ENCODE measurements around the gene NEURL1B. TPM values are rescaled to one million over a fixed set of nuclear protein-coding genes. Genes with fewer than 3 reads are reported as not detected.

NEURL1B gene
- polyA plus RNA-seq, 1 of the 3 experiments (the other 2 are of a cell fraction), result 2.8 TPM

GRCh38 chr5:172697123-172698121, 56.4 kb downstream of the NEURL1B start:
- H3F3A ChIP-seq (replicated peaks; ENCODE audit: insufficient read depth), result no peaks in the 10 kb centered on the region
- peaks cover 0 to 20% of the 10 kb centered on the region in 2 experiments; a peak in 2 of 4 replicates for H3K4me1 ChIP-seq (ENCODE audit: control insufficient read depth in 1 of 2, insufficient read depth in 2 of 2, low read depth in 1 of 2, low read length in 1 of 2)
- no peaks in the 10 kb centered on the region for H3K36me3 ChIP-seq (replicated peaks in 1 of 2; ENCODE audit: control insufficient read depth in 1 of 2, insufficient read depth in 2 of 2, low read length in 1 of 2)
- H4K20me1 ChIP-seq (ENCODE audit: insufficient read depth), result no peaks in the 10 kb centered on the region
- H3K9ac ChIP-seq, result peak overlapping the region; percentile 64; the same call in 1 of the 2 replicates
- no peaks in the 10 kb centered on the region for H3K9me2 ChIP-seq
- peak overlapping the region; percentile 96 for H3K4me2 ChIP-seq
- no peaks in the 10 kb centered on the region; the same call in 1 of the 2 replicates for H3K27me3 ChIP-seq (ENCODE audit: insufficient read depth)
- TF ChIP-seq EZH2phosphoT487 (IDR thresholded peaks at IDR 0.05; ENCODE audit: borderline replicate concordance, low read depth) (no peak), USF2 (IDR thresholded peaks at IDR 0.05; ENCODE audit: borderline replicate concordance, low read depth, low read length) (no peak), RCOR1 (IDR thresholded peaks at IDR 0.05; ENCODE audit: low read length) (peak; percentile 15; the same call in 1 of the 2 replicates), TAF1 (IDR thresholded peaks at IDR 0.05; ENCODE audit: borderline replicate concordance, low read depth, low read length) (no peak), IRF3 (IDR thresholded peaks at IDR 0.05; ENCODE audit: low read depth, low read length) (no peak), JUND (IDR thresholded peaks at IDR 0.05) (no peak), SIN3A (IDR thresholded peaks at IDR 0.05; ENCODE audit: borderline replicate concordance, low read depth, low read length) (no peak), MAX (IDR thresholded peaks at IDR 0.05; ENCODE audit: low read depth) (no peak), REST (IDR thresholded peaks at IDR 0.05; ENCODE audit: low read depth, low read length) (0 out of 2 replicates have a peak, but pooled peaks have one; percentile 32), GABPA (IDR thresholded peaks at IDR 0.05; ENCODE audit: low read depth) (no peak), CHD2 (IDR thresholded peaks at IDR 0.05; ENCODE audit: low read length, partially characterized antibody) (peak; percentile 15), POLR2AphosphoS5 (IDR thresholded peaks at IDR 0.05; ENCODE audit: low read depth, low read length) (peak; percentile 15; the same call in 1 of the 2 replicates), RAD21 (IDR thresholded peaks at IDR 0.05; ENCODE audit: low read length) (peak; percentile 96), YY1 (IDR thresholded peaks at IDR 0.05; ENCODE audit: low read depth) (no peak), SMC3 (IDR thresholded peaks at IDR 0.05; ENCODE audit: low read depth, low read length) (peak; percentile 97)
- TF ChIP-seq, protein P1, sequence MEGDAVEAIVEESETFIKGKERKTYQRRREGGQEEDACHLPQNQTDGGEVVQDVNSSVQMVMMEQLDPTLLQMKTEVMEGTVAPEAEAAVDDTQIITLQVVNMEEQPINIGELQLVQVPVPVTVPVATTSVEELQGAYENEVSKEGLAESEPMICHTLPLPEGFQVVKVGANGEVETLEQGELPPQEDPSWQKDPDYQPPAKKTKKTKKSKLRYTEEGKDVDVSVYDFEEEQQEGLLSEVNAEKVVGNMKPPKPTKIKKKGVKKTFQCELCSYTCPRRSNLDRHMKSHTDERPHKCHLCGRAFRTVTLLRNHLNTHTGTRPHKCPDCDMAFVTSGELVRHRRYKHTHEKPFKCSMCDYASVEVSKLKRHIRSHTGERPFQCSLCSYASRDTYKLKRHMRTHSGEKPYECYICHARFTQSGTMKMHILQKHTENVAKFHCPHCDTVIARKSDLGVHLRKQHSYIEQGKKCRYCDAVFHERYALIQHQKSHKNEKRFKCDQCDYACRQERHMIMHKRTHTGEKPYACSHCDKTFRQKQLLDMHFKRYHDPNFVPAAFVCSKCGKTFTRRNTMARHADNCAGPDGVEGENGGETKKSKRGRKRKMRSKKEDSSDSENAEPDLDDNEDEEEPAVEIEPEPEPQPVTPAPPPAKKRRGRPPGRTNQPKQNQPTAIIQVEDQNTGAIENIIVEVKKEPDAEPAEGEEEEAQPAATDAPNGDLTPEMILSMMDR (IDR thresholded peaks at IDR 0.05), result peak; percentile 89
- H3K9me3 ChIP-seq, result no peaks in the 10 kb centered on the region
- peak; percentile 87 for DNase-seq
- 25% methylated on average over 30 of the region's 36 CpGs for WGBS (ENCODE audit: low lambda C conversion rate)
- POLR2A ChIA-PET, result no interaction called here
- peak overlapping the region; percentile 92 for H2AFZ ChIP-seq (ENCODE audit: low read depth)
- peak overlapping the region; percentile 48 to 68 for H3K4me3 ChIP-seq (ENCODE audit: low read depth in 2 of 2, low read length in 1 of 2)
- CTCF ChIA-PET, result interaction anchor here (0.6 to 11.4 kb wide), 78 partner anchors 11 to 785 kb away, joined by 3 to 209 read pairs (median 4); partner anchors contain the start of genes DUSP1, NEURL1B and RPL26L1
- H3K79me2 ChIP-seq (ENCODE audit: insufficient read depth), result no peaks in the 10 kb centered on the region
- H3K27ac ChIP-seq (ENCODE audit: low read depth in 2 of 2, low read length in 1 of 2), result no peak overlapping the region
